Pancreas (tissue), 10 donors: ENCODE results near the gene SMC5. TPM values are rescaled to one million over a fixed set of nuclear protein-coding genes. Genes with fewer than 3 reads are reported as not detected.
A peak's percentile ranks its signal among the peaks of the same experiment; 100 is the strongest.

Source experiments
- ATAC-seq, 4 donors: fragments of 200-7000 bp; cut with Tn5 transposase; one replicate each; pipeline versions ENCODE4 v1.8.0 to v1.9.1; 2020; ENCODE audit warnings: mild to moderate bottlenecking in 4 of 4, moderate library complexity in 4 of 4
- DNase-seq, 6 donors: peaks; one replicate each; pipeline ENCODE4 v3.0.0-alpha.2; 2020
- FAIRE-seq: peaks from 2 replicates; lab custom pipeline; 2012; peaks lifted over from hg19 to GRCh38; lab: Jason Lieb, UNC
- H3K27ac ChIP-seq, 4 donors: fragments of 200-600 bp; sonication (generic); 1 replicate in 3 of 4; 2 replicates in 1 of 4; pipeline versions ENCODE4 v1.5.0 to v1.8.0; 2020
- H3K27me3 ChIP-seq, 4 donors: fragments of 200-600 bp; one replicate each; pipeline ENCODE4 v1.8.0; 2021
- H3K36me3 ChIP-seq, 3 donors: fragments of 200-600 bp; sonication (generic) in 1 of 3; one replicate each; pipeline versions ENCODE4 v1.5.0 to v1.8.0; 2020 to 2021
- H3K4me1 ChIP-seq, 3 donors: fragments of 200-600 bp; one replicate each; pipeline ENCODE4 v1.8.0; 2021
- H3K4me3 ChIP-seq, 4 donors: fragments of 200-600 bp; sonication (generic) in 2 of 4; one replicate each; pipeline versions ENCODE4 v1.5.0 to v1.8.0; 2020 to 2021
- H3K9me3 ChIP-seq, 4 donors: fragments of 200-600 bp; one replicate each; pipeline ENCODE4 v1.8.0; 2021
- CTCF ChIP-seq, 4 donors: fragments of 200-600 bp; sonication (generic) in 3 of 4; IDR thresholded peaks; one replicate each; pipeline versions ENCODE4 v1.5.0 to v1.8.0; 2021; ENCODE audit warnings: antibody characterized with exemption in 4 of 4
- WGBS, 2 donors: extraction: QIAGEN DNeasy Blood & Tissue Kit; methylation state at CpG; one replicate each; pipeline ENCODE4 v1.1.7; 2013; 5-methylcytosine and 5-hydroxymethylcytosine counted together
- intact Hi-C, 3 donors: fragments of 100-400 bp; cut with DNase I; formaldehyde crosslinking; loops; one replicate each; pipeline versions ENCODE4 v1.11.1 to v1.14.2; 2022
- polyA plus RNA-seq, 2 donors: library from polyadenylated mRNA; stranded (reverse); fragments of 200-250 nt; gene quantifications; one replicate each; pipeline ENCODE4 v1.2.3, GENCODE V29; 2013
- total RNA-seq, 6 donors: library from RNA; stranded (reverse); fragmentation: NEBNext Ultra II Directional in 4 of 6; extraction: Animal tissue kit (Norgen Biotek cat#: 25700) in 4 of 6; gene quantifications; one replicate each; pipeline versions ENCODE4 v1.2.1 to v1.2.4, GENCODE V29; 2021 to 2023
- donor health status: healthy with polysubstance abuse.
- donor health status: DM: no; HTN: no; CAD: no; lungs with moderate emphysema.
- donor health status: DM: no; HTN: no; CAD: no.
- donor health status: control.
- donor health status: control.
- donor health status: Bipolar disorder and iron deficiency.
- donor health status: DM: yes; HTN: yes; CAD: no.
- donor health status: DM: no; HTN: no; CAD: no.
- donor health status: DM: no; HTN: no; CAD: no.
- donor health status: DM: yes; HTN: yes; CAD: no.

The SMC5 gene
- total and polyA plus RNA-seq, 8 donors = 6.1 to 23.2 (median 14.5) TPM

GRCh38 chr9:70403166-70403565 lies 144.4 kb downstream of the SMC5 start:
- H3K27ac ChIP-seq = peak overlapping the region in 2 of 4 donors; percentile 6 to 65
- TF ChIP-seq CTCF (IDR thresholded peaks at IDR 0.05) = no peak
- H3K4me3 ChIP-seq = no peak overlapping the region
- intact Hi-C loops = no loop called here
- no peaks in the 10 kb centered on the region for H3K9me3 ChIP-seq
- DNase-seq = no peak
- no peaks in the 10 kb centered on the region for H3K36me3 ChIP-seq
- peaks cover 24 to 63% (median 43%) of the 10 kb centered on the region in 3 donors for H3K4me1 ChIP-seq
- ATAC-seq = peak in 3 of 4 donors; percentile 5 to 30 (median 22)
- whole genome bisulfite sequencing, 2 donors = 56 to 65% methylated on average over 2 of the region's 2 CpGs
- FAIRE-seq = no peak
- no peaks in the 10 kb centered on the region for H3K27me3 ChIP-seq

GRCh38 chr9:70403618-70404025 lies 144.8 kb downstream of the SMC5 start:
- no peak for DNase-seq
- H3K4me3 ChIP-seq = no peak overlapping the region

GRCh38 chr9:70404261-70404660 lies 145.5 kb downstream of the SMC5 start:
- 83 to 93% methylated on average over 2 of the region's 2 CpGs for WGBS, 2 donors
- no peak overlapping the region for H3K4me3 ChIP-seq
- peaks cover 22 to 61% (median 35%) of the 10 kb centered on the region in 3 donors for H3K4me1 ChIP-seq
- H3K27me3 ChIP-seq = no peaks in the 10 kb centered on the region
- no peaks in the 10 kb centered on the region for H3K9me3 ChIP-seq
- ATAC-seq = no peak
- no peak for DNase-seq
- TF ChIP-seq CTCF (IDR thresholded peaks at IDR 0.05) = no peak
- intact Hi-C loops = no loop called here
- FAIRE-seq = no peak
- peak overlapping the region in 2 of 4 donors; percentile 6 to 65 for H3K27ac ChIP-seq
- H3K36me3 ChIP-seq = no peaks in the 10 kb centered on the region

More at GRCh38 chr9:70403618-70404025, 144.8 kb downstream of the SMC5 start:
- ATAC-seq (peak in 3 of 4 donors; percentile 3 to 32 (median 15)), FAIRE-seq (no peak)
- no peak for TF ChIP-seq CTCF (IDR thresholded peaks at IDR 0.05)
- Histone ChIP-seq H3K36me3 (no peaks in the 10 kb centered on the region), H3K27me3 (no peaks in the 10 kb centered on the region), H3K9me3 (no peaks in the 10 kb centered on the region), H3K4me1 (peaks cover 22 to 62% (median 38%) of the 10 kb centered on the region in 3 donors), H3K27ac (peak overlapping the region in 2 of 4 donors; percentile 6 to 65)
- WGBS, 2 donors = 42 to 47% methylated on average over 4 of the region's 4 CpGs
- intact Hi-C loops = no loop called here

Other genes starting within 250 kb of the SMC5 start
- gene MAMDC2, start 215.1 kb upstream of the SMC5 start, total RNA-seq = 1 to 10 TPM; 1.1 to 4.7 (median 1.3) TPM
- 1 to 10 TPM in 1 of 2 donors, under 1 TPM in 1; 0.95 to 1.9 TPM for gene MAMDC2, start 215.1 kb upstream of the SMC5 start, polyA plus RNA-seq
- 10 to 100 TPM in 5 of 6 donors, 1 to 10 TPM in 1; 8.4 to 32.8 (median 18.1) TPM for gene KLF9, start 155.7 kb downstream of the SMC5 start, total RNA-seq
- 10 to 100 TPM in 1 of 2 donors, 1 to 10 TPM in 1; 9.0 to 16.2 TPM for gene KLF9, start 155.7 kb downstream of the SMC5 start, polyA plus RNA-seq